ENCODE results near the gene CLEC10A. TPM values are rescaled to one million over a fixed set of nuclear protein-coding genes. Genes with fewer than 3 reads are reported as not detected.

CLEC10A gene
- total and polyA plus RNA-seq, 10 of the 15 experiments (the other 5 are each of a cell fraction or from before 2014, with no cell fraction given): not detected

DNA sequence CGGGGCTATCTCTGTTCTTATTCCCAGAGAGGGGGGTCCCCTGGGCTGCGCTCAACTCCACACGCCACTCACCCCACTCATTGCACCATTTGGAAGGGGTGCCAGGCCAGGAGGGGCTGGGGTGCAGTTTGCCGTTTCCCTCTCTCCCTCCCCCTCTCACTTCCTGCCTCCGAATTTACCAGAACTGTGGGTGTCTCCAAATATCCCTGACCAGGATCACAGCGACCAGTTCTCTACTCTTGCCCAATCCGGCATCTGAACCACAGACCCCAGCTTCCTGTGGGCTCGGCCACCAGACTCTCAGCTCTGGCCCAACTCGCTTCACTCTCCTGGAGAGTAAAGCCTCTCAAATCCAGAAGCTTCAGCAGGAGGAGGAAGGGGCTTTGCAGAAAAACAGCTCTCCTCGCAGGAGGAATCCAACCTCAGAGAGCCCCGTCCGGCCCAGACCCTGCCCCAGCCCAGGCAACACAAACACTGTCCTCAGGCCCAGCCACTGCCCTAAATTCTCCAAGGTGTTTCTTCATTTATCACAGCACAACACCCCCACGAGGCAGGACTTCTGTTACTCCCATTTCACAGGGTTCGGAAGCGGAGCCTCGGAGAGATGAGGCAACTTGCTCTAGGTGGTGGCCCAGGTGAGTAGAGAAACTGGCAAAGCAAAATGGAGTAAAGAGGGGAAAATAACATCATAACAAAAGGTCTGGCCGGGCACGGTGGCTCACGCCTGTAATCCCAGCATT, 35.0 kb upstream of the CLEC10A start:
- no peak for TF ChIP-seq CHD1 (IDR thresholded peaks at IDR 0.05; ENCODE audit: low read depth, low read length)
- TF ChIP-seq, protein P1, sequence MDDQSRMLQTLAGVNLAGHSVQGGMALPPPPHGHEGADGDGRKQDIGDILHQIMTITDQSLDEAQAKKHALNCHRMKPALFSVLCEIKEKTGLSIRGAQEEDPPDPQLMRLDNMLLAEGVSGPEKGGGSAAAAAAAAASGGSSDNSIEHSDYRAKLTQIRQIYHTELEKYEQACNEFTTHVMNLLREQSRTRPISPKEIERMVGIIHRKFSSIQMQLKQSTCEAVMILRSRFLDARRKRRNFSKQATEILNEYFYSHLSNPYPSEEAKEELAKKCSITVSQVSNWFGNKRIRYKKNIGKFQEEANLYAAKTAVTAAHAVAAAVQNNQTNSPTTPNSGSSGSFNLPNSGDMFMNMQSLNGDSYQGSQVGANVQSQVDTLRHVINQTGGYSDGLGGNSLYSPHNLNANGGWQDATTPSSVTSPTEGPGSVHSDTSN (IDR thresholded peaks at IDR 0.05; ENCODE audit: insufficient replicate concordance, low read depth, low read length): no peak
- TF ChIP-seq KDM1A (IDR thresholded peaks at IDR 0.05; ENCODE audit: borderline replicate concordance): no peak
- no peak for TF ChIP-seq RCOR1 (conservative IDR thresholded peaks at IDR 0.05; ENCODE audit: low read depth, low read length)
- no peak for TF ChIP-seq RUNX3 (IDR thresholded peaks at IDR 0.05; ENCODE audit: low read length)
- TF ChIP-seq SMC3 (IDR thresholded peaks at IDR 0.05; ENCODE audit: borderline replicate concordance, low read length): no peak
- TF ChIP-seq LARP7 (IDR thresholded peaks at IDR 0.05): no peak
- no peak for TF ChIP-seq TARDBP (IDR thresholded peaks at IDR 0.05; ENCODE audit: borderline replicate concordance)
- no peak for TF ChIP-seq DPF2 (IDR thresholded peaks at IDR 0.05)
- no peak for TF ChIP-seq MEF2B (IDR thresholded peaks at IDR 0.05; ENCODE audit: partially characterized antibody, poor library complexity, severe bottlenecking)
- no peak for TF ChIP-seq MEF2A (IDR thresholded peaks at IDR 0.05; ENCODE audit: insufficient read depth, low read depth, low read length)
- TF ChIP-seq ZSCAN29 (IDR thresholded peaks at IDR 0.05): no peak
- TF ChIP-seq, protein P2, sequence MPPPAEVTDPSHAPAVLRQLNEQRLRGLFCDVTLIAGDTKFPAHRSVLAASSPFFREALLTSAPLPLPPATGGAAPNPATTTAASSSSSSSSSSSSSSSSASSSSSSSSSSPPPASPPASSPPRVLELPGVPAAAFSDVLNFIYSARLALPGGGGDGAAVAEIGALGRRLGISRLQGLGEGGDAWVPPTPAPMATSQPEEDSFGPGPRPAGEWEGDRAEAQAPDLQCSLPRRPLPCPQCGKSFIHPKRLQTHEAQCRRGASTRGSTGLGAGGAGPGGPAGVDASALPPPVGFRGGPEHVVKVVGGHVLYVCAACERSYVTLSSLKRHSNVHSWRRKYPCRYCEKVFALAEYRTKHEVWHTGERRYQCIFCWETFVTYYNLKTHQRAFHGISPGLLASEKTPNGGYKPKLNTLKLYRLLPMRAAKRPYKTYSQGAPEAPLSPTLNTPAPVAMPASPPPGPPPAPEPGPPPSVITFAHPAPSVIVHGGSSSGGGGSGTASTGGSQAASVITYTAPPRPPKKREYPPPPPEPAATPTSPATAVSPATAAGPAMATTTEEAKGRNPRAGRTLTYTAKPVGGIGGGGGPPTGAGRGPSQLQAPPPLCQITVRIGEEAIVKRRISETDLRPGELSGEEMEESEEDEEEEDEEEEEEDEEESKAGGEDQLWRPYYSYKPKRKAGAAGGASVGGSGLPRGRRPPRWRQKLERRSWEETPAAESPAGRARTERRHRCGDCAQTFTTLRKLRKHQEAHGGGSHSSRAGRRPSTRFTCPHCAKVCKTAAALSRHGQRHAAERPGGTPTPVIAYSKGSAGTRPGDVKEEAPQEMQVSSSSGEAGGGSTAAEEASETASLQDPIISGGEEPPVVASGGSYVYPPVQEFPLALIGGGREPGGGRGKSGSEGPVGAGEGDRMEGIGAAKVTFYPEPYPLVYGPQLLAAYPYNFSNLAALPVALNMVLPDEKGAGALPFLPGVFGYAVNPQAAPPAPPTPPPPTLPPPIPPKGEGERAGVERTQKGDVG (CRISPR knock-in tag; IDR thresholded peaks at IDR 0.05): no peak
- TF ChIP-seq, protein P3, sequence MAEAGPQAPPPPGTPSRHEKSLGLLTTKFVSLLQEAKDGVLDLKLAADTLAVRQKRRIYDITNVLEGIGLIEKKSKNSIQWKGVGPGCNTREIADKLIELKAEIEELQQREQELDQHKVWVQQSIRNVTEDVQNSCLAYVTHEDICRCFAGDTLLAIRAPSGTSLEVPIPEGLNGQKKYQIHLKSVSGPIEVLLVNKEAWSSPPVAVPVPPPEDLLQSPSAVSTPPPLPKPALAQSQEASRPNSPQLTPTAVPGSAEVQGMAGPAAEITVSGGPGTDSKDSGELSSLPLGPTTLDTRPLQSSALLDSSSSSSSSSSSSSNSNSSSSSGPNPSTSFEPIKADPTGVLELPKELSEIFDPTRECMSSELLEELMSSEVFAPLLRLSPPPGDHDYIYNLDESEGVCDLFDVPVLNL (IDR thresholded peaks at IDR 0.05; ENCODE audit: low read depth, low read length): no peak
- TF ChIP-seq, protein P4, sequence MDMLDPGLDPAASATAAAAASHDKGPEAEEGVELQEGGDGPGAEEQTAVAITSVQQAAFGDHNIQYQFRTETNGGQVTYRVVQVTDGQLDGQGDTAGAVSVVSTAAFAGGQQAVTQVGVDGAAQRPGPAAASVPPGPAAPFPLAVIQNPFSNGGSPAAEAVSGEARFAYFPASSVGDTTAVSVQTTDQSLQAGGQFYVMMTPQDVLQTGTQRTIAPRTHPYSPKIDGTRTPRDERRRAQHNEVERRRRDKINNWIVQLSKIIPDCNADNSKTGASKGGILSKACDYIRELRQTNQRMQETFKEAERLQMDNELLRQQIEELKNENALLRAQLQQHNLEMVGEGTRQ (IDR thresholded peaks at IDR 0.05; ENCODE audit: borderline replicate concordance, low read depth, low read length): no peak
- no peak for TF ChIP-seq CBX3 (IDR thresholded peaks at IDR 0.05; ENCODE audit: borderline replicate concordance, low read depth)
- ATAC-seq (no peak), DNase-seq (ENCODE audit: low read depth, low spot score) (no peak), FAIRE-seq (no peak)
- H2AFZ ChIP-seq (ENCODE audit: control insufficient read depth, low read depth, low read length): no peak overlapping the region
- no peak overlapping the region for H3K9ac ChIP-seq (ENCODE audit: control insufficient read depth, insufficient read depth, low read length)
- no TSS peak for BruUV-seq (replicated peaks)
- H3K4me3 ChIP-seq: no peak overlapping the region
- SMC1A ChIA-PET (ENCODE audit: uncharacterized antibody, unreplicated experiment): no interaction called here
- CTCF ChIA-PET: no interaction called here
- POLR2A ChIA-PET: no interaction called here
- H3K9me3 ChIP-seq (replicated peaks; ENCODE audit: control insufficient read depth, insufficient read depth, low read length): no peaks in the 10 kb centered on the region
- in situ Hi-C loops (cut with MboI) (no loop called here), intact Hi-C loops (cut with micrococcal nuclease; ENCODE audit: unreplicated experiment) (no loop called here)
- H4K20me1 ChIP-seq (ENCODE audit: control insufficient read depth, insufficient read depth): no peaks in the 10 kb centered on the region
- 45% methylated on average over 18 of the region's 19 CpGs for WGBS (ENCODE audit: insufficient coverage, insufficient replicate concordance, low lambda C conversion rate, missing lambda C conversion rate)
- no peaks in the 10 kb centered on the region; the same call in 1 of the 2 replicates for H3K4me1 ChIP-seq (ENCODE audit: control insufficient read depth, insufficient read depth, low read length)
- no peaks in the 10 kb centered on the region for H3K36me3 ChIP-seq (ENCODE audit: control insufficient read depth in 2 of 2, insufficient read depth in 2 of 2, low read length in 1 of 2)
- H3K27me3 ChIP-seq (replicated peaks in 1 of 2; ENCODE audit: control insufficient read depth in 2 of 2, insufficient read depth in 2 of 2, low read length in 1 of 2): no peaks in the 10 kb centered on the region
- RAD21 ChIA-PET (ENCODE audit: unreplicated experiment): interaction anchor here (1.3 kb wide), 1 partner anchor 18 kb away, joined by 4 read pairs; no protein-coding TSS in a partner anchor
- H3K4me2 ChIP-seq (ENCODE audit: control insufficient read depth, insufficient read depth): no peak overlapping the region
- H3K27ac ChIP-seq (ENCODE audit: control insufficient read depth, insufficient read depth): no peak overlapping the region
- no peaks in the 10 kb centered on the region for H3K79me2 ChIP-seq (ENCODE audit: control insufficient read depth, insufficient read depth, low read length)
